Ascending aorta (tissue), 2 donors: ENCODE measurements around the gene SIRT6. TPM values are rescaled to one million over a fixed set of nuclear protein-coding genes. Genes with fewer than 3 reads are reported as not detected.
"Not testable (repeated sequence)": the region's sequence is repeated elsewhere in the genome, so short reads cannot be mapped to it uniquely, and the experiment has no call there.

Experiments
- DNase-seq, 2 donors: peaks; one replicate each; pipeline ENCODE4 v3.0.0-alpha.2; 2019; ENCODE audit warnings: low spot score in 2 of 2
- H3K27ac ChIP-seq, 2 donors: fragments of 200-600 bp; sonication (generic); one replicate each; pipeline ENCODE4 v1.5.1; 2016 to 2017; ENCODE audit warnings: mild to moderate bottlenecking in 1 of 2
- H3K27me3 ChIP-seq: fragments of 200-600 bp; sonication (generic); one replicate; pipeline ENCODE4 v1.5.1; 2017
- H3K36me3 ChIP-seq, 2 donors: fragments of 200-600 bp; sonication (generic); one replicate each; pipeline ENCODE4 v1.5.1; 2016
- H3K4me1 ChIP-seq, 2 donors: fragments of 200-600 bp; sonication (generic); one replicate each; pipeline ENCODE4 v1.5.1; 2016 to 2017; ENCODE audit warnings: mild to moderate bottlenecking in 1 of 2
- H3K4me3 ChIP-seq, 2 donors: fragments of 200-600 bp; sonication (generic); one replicate each; pipeline ENCODE4 v1.5.1; 2016 to 2017; ENCODE audit warnings: mild to moderate bottlenecking in 1 of 2
- H3K9me3 ChIP-seq, 2 donors: fragments of 200-600 bp; sonication (generic); one replicate each; pipeline ENCODE4 v1.5.1; 2016
- CTCF ChIP-seq, 3 experiments: fragments of 200-600 bp in 2 of 3; fragments of 450-650 bp in 1 of 3; sonication (generic) in 2 of 3; IDR thresholded peaks; one replicate each; pipeline ENCODE4 v1.5.1; 2016 to 2019; ENCODE audit warnings: antibody characterized with exemption in 3 of 3, mild to moderate bottlenecking in 1 of 3, moderate library complexity in 1 of 3
- intact Hi-C: fragments of 100-400 bp; cut with DNase I; formaldehyde crosslinking; loops from one replicate; pipeline ENCODE4 v1.15.1; 2023
- total RNA-seq: library from RNA; depleted of rRNA; stranded (reverse); fragments of >200 nt; gene quantifications from one replicate; pipeline ENCODE4 v1.1.0, GENCODE V29; 2016

SIRT6 gene
- total RNA-seq, result 5.9 TPM

GRCh38 chr19:4182084-4182810 lies at the start of gene SIRT6, which contains the start of gene ANKRD24:
Gene SIRT6, minus strand, starts transcription at chr19:4182563. Its CDS starts 24 bp downstream, at chr19:4182539.
Gene ANKRD24, plus strand, starts transcription at chr19:4182689. Its CDS starts 3,737 bp downstream, at chr19:4186426.
- peak; percentile 78 to 97 for DNase-seq
- Histone ChIP-seq H3K36me3 (peaks cover 11 to 31% of the 10 kb centered on the region in 2 donors), H3K4me3 (peak within 1 kb of the TSS; percentile 75 to 96), H3K4me1 (peaks cover 12 to 14% of the 10 kb centered on the region in 2 donors), H3K27ac (peak within 1 kb of the TSS; percentile 65 to 74), H3K9me3 (no peaks in the 10 kb centered on the region), H3K27me3 (no peaks in the 10 kb centered on the region)
- TF ChIP-seq CTCF (IDR thresholded peaks at IDR 0.05), result no peak
- intact Hi-C loops, result loop anchor here (2.0 to 5.0 kb wide), 5 partner anchors 65 to 420 kb away; partner anchors contain the start of genes APBA3, CHAF1A, EEF2 and MRPL54

DNA sequence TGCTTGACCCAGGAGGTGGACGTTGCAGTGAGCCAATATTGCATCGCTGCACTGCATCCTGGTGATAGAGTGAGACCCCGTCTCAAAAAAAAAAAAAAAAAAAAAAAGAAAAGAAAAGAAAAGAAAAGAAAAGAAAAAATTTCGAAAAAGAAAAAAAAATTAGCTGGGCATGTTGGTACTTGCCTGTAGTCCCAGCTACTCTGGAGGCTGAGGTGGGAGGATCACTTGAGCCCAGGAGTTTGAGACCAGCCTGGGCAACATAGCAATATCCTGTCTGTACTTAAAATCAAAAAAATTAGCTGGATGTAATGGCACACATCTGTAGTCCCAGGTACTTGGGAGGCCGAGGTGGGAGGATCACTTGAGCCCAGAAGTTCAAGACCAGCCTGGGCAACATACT lies 49.8 kb upstream of the SIRT6 start:
- H3K27me3 ChIP-seq, H3K4me1 ChIP-seq, H3K36me3 ChIP-seq, H3K9me3 ChIP-seq, H3K27ac ChIP-seq, H3K4me3 ChIP-seq, DNase-seq, intact Hi-C loops: not testable (repeated sequence)

- H3K27me3 ChIP-seq, DNase-seq, H3K27ac ChIP-seq, H3K9me3 ChIP-seq, H3K4me3 ChIP-seq, H3K36me3 ChIP-seq, H3K4me1 ChIP-seq, intact Hi-C loops: not testable (repeated sequence)
These were observed 49.2 kb upstream of the SIRT6 start for GRCh38 chr19:4231521-4231920.

GRCh38 chr19:4230237-4230636 lies 47.9 kb upstream of the SIRT6 start:
- H3K27ac ChIP-seq, DNase-seq, H3K36me3 ChIP-seq, H3K27me3 ChIP-seq, intact Hi-C loops, H3K4me3 ChIP-seq, H3K4me1 ChIP-seq, H3K9me3 ChIP-seq: not testable (repeated sequence)

DNA sequence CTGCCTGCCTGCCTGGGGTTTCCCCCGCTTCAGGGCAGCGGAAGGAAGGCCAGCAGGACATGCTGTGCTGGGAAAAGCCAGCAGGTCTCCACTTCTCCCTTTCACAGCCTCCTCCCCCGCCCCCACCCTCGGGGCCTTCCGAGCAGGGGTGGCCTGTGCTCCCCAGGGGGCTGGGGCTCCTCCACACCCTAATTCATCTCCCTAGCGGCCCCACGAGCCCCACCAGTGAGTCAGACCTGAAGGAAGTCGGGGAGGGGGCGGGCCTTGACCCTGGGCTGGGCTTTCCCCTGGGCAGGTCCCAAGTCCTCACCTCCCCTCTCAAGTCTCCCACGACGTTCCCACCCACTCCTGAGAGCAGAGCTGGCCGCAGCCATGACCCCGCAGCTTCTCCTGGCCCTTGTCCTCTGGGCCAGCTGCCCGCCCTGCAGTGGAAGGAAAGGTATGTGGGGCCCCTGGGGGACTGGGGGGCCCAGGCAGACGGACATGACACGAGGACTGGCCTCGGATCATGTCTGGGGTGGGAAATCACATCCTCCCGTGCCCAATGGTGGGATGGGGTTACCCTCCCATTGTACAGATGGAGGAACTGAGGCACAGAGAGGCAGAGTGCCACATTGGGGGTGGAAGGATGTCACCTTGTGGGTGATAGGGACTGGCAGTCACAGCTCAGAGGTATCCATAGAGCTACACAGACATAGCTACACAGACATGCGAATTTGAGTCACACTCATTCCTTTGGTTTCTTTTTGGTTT lies 47.0 kb upstream of the SIRT6 start, which contains the start of gene EBI3:
EBI3 (plus strand) TSS at position 345 of the 753 bp plus-strand sequence; CDS start at position 373, 28 bp downstream.
- Histone ChIP-seq H3K27me3 (no peaks in the 10 kb centered on the region), H3K36me3 (no peaks in the 10 kb centered on the region), H3K4me1 (no peaks in the 10 kb centered on the region), H3K27ac (no peak within 1 kb of the TSS), H3K4me3 (no peak within 1 kb of the TSS), H3K9me3 (no peaks in the 10 kb centered on the region)
- DNase-seq, result no peak
- TF ChIP-seq CTCF (IDR thresholded peaks at IDR 0.05), result no peak
- intact Hi-C loops, result no loop called here

- no peak for TF ChIP-seq CTCF (IDR thresholded peaks at IDR 0.05)
- H3K27me3 ChIP-seq, result no peaks in the 10 kb centered on the region
- intact Hi-C loops, result no loop called here
- H3K36me3 ChIP-seq, result no peaks in the 10 kb centered on the region
- no peak for DNase-seq
- no peaks in the 10 kb centered on the region for H3K4me1 ChIP-seq
- H3K9me3 ChIP-seq, result no peaks in the 10 kb centered on the region
- no peak overlapping the region for H3K4me3 ChIP-seq
- H3K27ac ChIP-seq, result no peak overlapping the region
These were observed 46.4 kb upstream of the SIRT6 start for GRCh38 chr19:4228765-4229178.

GRCh38 chr19:4227771-4228170 lies 45.4 kb upstream of the SIRT6 start:
- Histone ChIP-seq H3K27me3 (no peaks in the 10 kb centered on the region), H3K4me1 (no peaks in the 10 kb centered on the region), H3K4me3 (no peak overlapping the region), H3K36me3 (no peaks in the 10 kb centered on the region), H3K27ac (no peak overlapping the region), H3K9me3 (no peaks in the 10 kb centered on the region)
- intact Hi-C loops, result no loop called here
- no peak for TF ChIP-seq CTCF (IDR thresholded peaks at IDR 0.05)
- DNase-seq, result no peak
